NCI-H524 (cell line): ENCODE data around the gene ZNF74.

Experiments used
- DNase-seq, 2 experiments: peaks; one replicate each; lab custom pipeline; 2025; lab: John Stamatoyannopoulos, UW

The ZNF74 gene

GRCh38 chr22:20420157-20420842, 26.3 kb downstream of the ZNF74 start:
- no peak for DNase-seq

- no peak for DNase-seq
Observed at GRCh38 chr22:20421507-20421874, 27.5 kb downstream of the ZNF74 start.

GRCh38 chr22:20422271-20423007, 28.5 kb downstream of the ZNF74 start:
- no peak for DNase-seq

- DNase-seq: no peak
Observed at GRCh38 chr22:20423008-20423905, 29.3 kb downstream of the ZNF74 start.

- DNase-seq: no peak
Observed at GRCh38 chr22:20423906-20424551, 30.1 kb downstream of the ZNF74 start.

- no peak for DNase-seq
Observed at GRCh38 chr22:20424568-20424931, 30.6 kb downstream of the ZNF74 start.

GRCh38 chr22:20424932-20425565, 31.1 kb downstream of the ZNF74 start:
- no peak for DNase-seq

- DNase-seq: no peak
Observed at GRCh38 chr22:20425566-20426258, 31.8 kb downstream of the ZNF74 start.

GRCh38 chr22:20426259-20426615, 32.3 kb downstream of the ZNF74 start:
- no peak for DNase-seq

GRCh38 chr22:20427104-20427944, 33.4 kb downstream of the ZNF74 start:
- no peak for DNase-seq

GRCh38 chr22:20427945-20428417, 34.0 kb downstream of the ZNF74 start:
- DNase-seq: no peak

- DNase-seq: no peak
Observed at GRCh38 chr22:20428496-20429253, 34.7 kb downstream of the ZNF74 start.

- DNase-seq: no peak
Observed at GRCh38 chr22:20429254-20430100, 35.5 kb downstream of the ZNF74 start.

- DNase-seq: no peak
Observed at GRCh38 chr22:20430101-20430719, 36.3 kb downstream of the ZNF74 start.

GRCh38 chr22:20430720-20431510, 37.0 kb downstream of the ZNF74 start:
- DNase-seq: no peak

GRCh38 chr22:20431511-20432192, 37.7 kb downstream of the ZNF74 start:
- no peak for DNase-seq
